ENCODE data around the gene CCDC146.
"Not testable (repeated sequence)": the region's sequence is repeated elsewhere in the genome, so short reads cannot be mapped to it uniquely, and the experiment has no call there.

CCDC146 gene

GRCh38 chr7:77239471-77239870, 117.1 kb downstream of the CCDC146 start:
- no peak for FAIRE-seq
- no peak for DNase-seq (ENCODE audit: insufficient read length, low spot score)

DNA sequence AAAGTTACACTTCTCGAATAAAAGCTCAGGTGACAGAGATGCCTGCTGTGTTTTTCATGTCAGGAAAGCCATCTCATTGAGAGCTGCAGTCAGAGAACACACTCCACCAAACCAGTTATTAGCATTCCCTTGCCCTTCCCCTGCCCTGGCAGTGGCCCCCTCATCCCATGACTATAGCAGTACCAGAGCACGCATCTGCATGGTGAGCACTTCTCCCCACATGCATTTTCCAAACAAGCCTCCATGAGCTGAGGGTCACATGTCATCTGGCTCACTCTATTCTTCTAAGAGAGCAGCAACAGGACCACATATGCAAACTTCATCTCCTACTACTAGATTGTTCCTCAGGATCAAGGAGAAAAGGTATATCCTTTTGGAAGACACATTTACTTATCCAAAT, 119.7 kb downstream of the CCDC146 start:
- DNase-seq (ENCODE audit: insufficient read length, low spot score): no peak
- FAIRE-seq: no peak

DNA sequence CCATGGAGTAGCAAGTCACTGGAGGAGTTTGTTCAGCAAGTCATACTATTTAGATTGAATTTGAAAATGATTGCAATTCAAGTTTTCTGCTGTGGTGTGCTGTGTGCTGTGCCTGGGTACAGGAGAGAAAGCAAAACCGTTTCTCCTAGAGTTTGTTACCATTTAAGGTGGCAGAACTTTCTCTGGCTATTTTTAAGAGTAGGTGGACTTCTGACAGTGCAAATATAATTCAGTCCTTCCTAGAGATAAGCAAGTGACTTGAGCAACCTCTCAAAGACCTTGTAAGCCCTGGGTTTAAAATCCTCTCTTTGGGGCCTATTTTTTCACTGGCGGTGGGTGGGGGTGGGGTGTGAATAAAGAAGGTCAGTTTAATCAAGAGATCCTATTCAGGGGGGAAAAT, 120.1 kb downstream of the CCDC146 start:
- DNase-seq (ENCODE audit: insufficient read length, low spot score) (no peak), FAIRE-seq (no peak)

GRCh38 chr7:77244222-77244934, 122.0 kb downstream of the CCDC146 start:
- no peak for DNase-seq (ENCODE audit: insufficient read length, low spot score)
- no peak for FAIRE-seq

- FAIRE-seq: no peak
- no peak for DNase-seq (ENCODE audit: insufficient read length, low spot score)
Measured at GRCh38 chr7:77245015-77245755, 122.8 kb downstream of the CCDC146 start.

DNA sequence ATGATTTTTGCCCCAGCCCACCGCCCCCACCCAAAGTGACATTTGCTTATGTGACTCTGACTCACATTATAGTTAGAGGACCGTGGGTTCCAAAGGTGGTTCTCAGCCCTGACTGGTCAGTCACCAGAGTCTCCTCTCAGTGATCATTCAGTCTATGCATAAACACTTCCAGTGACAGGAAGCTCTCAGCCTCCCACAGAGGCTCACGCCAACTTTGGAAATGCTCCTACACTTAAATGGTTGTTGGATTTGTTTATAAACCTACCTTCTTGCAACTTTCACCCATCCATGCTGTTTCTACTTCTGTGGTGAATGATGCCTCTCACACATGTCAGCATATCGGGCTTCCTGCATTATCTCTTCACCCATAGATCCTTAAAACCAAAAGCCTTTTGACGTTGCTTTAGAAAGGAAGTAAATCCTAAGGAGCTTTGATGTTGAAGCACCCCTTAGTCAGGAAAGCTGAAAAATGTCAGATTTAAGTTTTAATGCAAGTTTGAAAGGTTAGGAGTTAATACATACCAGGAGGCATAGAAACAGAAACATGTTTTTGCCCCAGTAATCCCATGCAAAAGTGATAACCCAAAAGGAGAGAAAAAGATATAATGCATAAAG, 123.7 kb downstream of the CCDC146 start:
- DNase-seq (ENCODE audit: insufficient read length, low spot score) (no peak), FAIRE-seq (no peak)

GRCh38 chr7:77247206-77247850, 124.9 kb downstream of the CCDC146 start:
- FAIRE-seq (peak; percentile 87), DNase-seq (ENCODE audit: insufficient read length, low spot score) (peak; percentile 47)

- DNase-seq (ENCODE audit: insufficient read length, low spot score): no peak
- no peak for FAIRE-seq
Measured at GRCh38 chr7:77248154-77248553, 125.7 kb downstream of the CCDC146 start.

- FAIRE-seq (no peak), DNase-seq (ENCODE audit: insufficient read length, low spot score) (no peak)
Measured at GRCh38 chr7:77252506-77252905, 130.1 kb downstream of the CCDC146 start.

DNA sequence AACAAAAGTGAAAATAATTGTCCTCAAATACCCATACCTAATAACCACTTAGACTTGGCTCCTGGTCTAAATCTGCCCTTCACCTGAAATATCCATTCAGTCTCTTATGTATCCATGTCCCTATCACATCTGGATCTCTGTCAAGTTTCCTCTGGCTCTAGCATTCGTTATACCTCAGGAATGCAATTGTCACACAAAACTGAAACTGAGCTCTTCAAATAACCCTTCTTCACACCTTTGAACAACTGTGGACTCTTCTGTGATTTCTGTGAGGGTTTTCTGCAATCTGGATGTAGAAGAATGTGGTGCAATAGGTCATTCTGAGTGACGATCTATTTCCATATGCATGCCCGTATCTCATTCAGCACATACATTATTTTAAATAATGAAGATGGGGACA, 130.7 kb downstream of the CCDC146 start:
- DNase-seq (ENCODE audit: insufficient read length, low spot score) (no peak), FAIRE-seq (no peak)

DNA sequence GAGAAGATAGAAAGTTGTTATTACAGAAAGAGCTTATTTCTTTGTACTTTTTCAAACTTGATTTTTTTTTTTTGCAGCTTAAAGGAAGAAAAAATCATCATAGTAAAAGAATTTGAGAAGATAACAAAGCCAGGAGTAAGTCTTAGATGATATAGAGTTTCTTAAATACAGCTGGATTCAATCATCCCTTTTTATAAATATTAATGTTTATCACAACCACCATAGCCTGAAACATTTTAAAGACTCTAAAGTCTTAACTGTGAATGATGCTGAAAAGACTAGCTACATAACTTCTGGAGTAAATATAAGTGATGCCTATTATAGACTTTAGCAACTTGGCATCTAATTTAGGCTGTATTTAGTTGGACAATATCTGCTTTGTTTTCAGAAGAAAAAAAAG, 132.0 kb downstream of the CCDC146 start:
- FAIRE-seq (no peak), DNase-seq (ENCODE audit: insufficient read length, low spot score) (no peak)

GRCh38 chr7:77254915-77255314, 132.5 kb downstream of the CCDC146 start:
- no peak for FAIRE-seq
- DNase-seq (ENCODE audit: insufficient read length, low spot score): no peak

DNA sequence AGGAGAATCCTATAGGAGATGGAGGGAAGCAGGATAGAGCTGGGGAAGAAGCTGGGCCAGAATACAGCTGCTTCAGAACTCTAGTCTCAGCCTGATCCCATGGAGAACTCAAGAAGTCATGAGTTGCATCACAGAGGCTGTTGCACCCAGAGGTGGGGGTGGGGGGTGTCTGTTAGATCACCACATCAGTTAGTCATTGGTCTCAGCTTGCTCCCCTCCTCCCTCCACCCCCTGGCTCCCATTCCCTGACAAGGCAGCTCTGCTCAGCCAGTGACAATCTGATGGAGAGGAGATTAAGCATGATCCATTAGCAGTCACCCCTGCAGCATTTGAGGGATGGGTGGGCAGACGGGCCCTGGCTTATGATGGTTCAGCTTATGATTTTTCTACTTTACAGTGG, 135.6 kb downstream of the CCDC146 start:
- DNase-seq (ENCODE audit: insufficient read length, low spot score) (no peak), FAIRE-seq (no peak)

- no peak for DNase-seq (ENCODE audit: insufficient read length, low spot score)
- FAIRE-seq: no peak
Measured at GRCh38 chr7:77258593-77258992, 136.2 kb downstream of the CCDC146 start.

- DNase-seq (ENCODE audit: insufficient read length, low spot score) (no peak), FAIRE-seq (no peak)
Measured at GRCh38 chr7:77262316-77262715, 139.9 kb downstream of the CCDC146 start.

DNA sequence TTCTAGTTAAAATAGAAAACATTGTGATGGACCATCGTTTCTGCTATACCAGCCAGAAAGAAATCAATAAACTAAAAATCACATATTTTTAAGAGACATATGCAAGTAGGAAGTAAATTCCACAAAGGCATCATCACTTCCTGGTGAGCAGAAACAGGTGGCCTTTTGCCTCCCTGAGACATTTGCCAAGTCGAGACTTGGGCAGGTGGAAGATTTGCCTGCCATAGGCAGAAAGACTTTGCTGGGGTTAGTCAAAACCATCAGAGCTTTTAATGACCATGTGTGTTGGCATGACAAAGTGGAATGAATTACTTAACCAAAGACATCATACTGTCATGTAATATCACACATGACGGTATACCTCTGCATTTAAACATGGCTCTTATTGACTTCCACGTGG, 143.3 kb downstream of the CCDC146 start:
- DNase-seq (ENCODE audit: insufficient read length, low spot score) (no peak), FAIRE-seq (peak; percentile 63)

- peak; percentile 60 for FAIRE-seq
- no peak for DNase-seq (ENCODE audit: insufficient read length, low spot score)
Measured at GRCh38 chr7:77266291-77266794, 143.9 kb downstream of the CCDC146 start.

DNA sequence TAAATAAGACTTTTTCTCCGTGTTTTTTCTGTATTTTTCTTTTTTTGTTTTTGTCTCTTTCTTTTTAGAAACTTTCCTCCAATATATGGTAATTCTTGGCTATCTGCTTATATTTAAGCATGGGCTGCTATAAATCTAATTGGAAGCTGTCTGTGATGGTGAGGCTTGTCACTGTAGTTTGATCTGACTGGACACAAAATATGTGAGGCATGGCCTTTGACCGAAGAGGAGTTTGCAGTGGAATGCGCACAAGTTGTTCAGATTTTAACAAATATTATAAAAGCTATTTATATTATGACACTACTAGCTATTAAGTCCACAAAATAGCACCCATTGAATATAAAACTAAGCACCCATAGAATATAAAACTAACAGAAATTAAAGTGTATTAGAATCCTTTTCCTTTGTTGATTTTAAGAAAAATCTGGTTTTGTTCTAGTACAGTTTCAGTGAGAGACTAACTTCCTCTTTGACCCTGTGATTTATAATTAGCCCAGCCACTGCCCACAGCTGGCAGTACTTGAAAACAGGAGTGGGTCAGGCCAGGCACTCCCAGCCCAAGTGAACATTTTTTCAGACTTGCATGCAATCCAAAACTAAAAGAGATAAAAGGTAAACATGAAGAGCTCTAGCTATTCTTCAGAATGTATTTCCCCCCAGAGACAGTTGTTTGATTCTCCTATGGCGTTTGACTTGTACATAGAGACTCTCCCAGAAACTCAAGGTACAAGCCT, 147.1 kb downstream of the CCDC146 start:
- peak; percentile 33 for DNase-seq (ENCODE audit: insufficient read length, low spot score)
- FAIRE-seq: peak; percentile 55

DNA sequence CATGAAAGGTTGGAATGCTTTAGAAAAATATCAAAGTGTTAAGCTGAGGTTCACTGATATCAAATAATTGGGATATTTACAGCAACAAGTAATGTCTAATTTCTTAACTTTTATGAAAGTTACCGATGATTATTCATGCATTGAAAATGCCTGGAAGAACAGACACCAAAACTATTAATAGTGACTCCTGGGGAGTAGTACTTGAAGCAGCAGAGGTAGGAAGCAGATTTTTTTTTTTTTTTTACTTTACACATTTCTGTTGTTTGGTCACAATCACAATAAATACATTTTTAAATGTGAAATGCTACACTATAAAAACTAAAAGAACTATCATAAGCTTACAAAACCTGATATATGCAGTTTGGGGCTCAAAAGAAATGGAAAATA, 147.7 kb downstream of the CCDC146 start:
- peak; percentile 60 for FAIRE-seq
- DNase-seq (ENCODE audit: insufficient read length, low spot score): no peak

DNA sequence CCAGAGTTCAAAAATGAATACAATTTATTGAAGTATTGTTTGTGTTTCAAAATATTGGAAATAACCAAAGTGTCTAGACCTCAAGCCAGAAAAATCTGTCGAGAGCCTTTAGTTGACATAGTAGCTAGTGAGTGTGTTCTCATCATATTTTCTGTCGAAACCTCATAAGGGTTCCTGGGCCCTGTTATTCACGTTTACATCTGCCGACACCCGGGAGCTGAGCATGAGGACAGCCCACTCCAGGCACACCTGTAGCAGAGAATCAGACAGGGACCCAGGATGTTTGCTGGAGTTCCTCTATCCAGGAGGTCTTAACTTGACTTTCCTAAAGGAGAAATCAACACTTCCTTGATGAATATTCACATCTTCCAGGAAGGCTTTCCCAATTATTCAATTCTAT, 149.4 kb downstream of the CCDC146 start:
- no peak for FAIRE-seq

DNA sequence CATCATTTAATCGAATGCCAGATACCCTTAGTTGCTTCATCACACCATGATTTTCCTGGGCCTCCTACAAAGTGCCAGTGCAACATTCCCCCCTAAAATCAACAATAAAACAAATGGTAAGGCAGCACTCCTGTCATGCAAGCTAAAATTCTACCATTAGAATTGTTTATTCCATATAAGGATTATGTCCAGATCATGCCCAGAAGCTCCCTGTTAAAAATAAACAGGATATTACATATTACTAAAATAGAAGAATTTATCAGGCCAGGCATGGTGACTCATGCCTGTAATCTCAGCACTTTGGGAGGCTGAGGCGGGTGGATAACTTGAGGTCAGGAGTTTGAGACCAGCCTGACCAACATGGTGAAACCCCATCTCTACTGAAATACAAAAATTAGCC, 153.2 kb downstream of the CCDC146 start:
- DNase-seq (ENCODE audit: insufficient read length, low spot score); FAIRE-seq: not testable (repeated sequence)

More for the DNA sequence above, 149.4 kb downstream of the CCDC146 start:
- DNase-seq (ENCODE audit: insufficient read length, low spot score): no peak

Measured in GM19239 (cell line).